ENCODE data around the gene TMEM115. TPM values are rescaled to one million over a fixed set of nuclear protein-coding genes. Genes with fewer than 3 reads are reported as not detected.

TMEM115 gene
- total RNA-seq, 4 donors from 2014 or later = 24.2 to 41.6 (median 30.6) TPM

GRCh38 chr3:50378024-50378423, 18.7 kb upstream of the TMEM115 start:
- no peak for DNase-seq
- H3K4me3 ChIP-seq = no peak overlapping the region
- WGBS, 2 donors = 17% methylated on average over 1 of the region's 6 CpGs; no CpG with 5 or more reads in 1 of the 2 donors
- no peaks in the 10 kb centered on the region for H3K36me3 ChIP-seq
- H3K4me1 ChIP-seq = no peaks in the 10 kb centered on the region
- no peak overlapping the region for H3K27ac ChIP-seq
- H3K9me3 ChIP-seq = no peaks in the 10 kb centered on the region
- intact Hi-C loops (cut with DNase I) = loop anchor here (10.0 kb wide), 1 partner anchor 157 kb away; no protein-coding TSS in a partner anchor
- TF ChIP-seq POLR2A (IDR thresholded peaks at IDR 0.05) (no peak), CTCF (IDR thresholded peaks at IDR 0.05) (no peak)
- H3K27me3 ChIP-seq = no peaks in the 10 kb centered on the region

DNA sequence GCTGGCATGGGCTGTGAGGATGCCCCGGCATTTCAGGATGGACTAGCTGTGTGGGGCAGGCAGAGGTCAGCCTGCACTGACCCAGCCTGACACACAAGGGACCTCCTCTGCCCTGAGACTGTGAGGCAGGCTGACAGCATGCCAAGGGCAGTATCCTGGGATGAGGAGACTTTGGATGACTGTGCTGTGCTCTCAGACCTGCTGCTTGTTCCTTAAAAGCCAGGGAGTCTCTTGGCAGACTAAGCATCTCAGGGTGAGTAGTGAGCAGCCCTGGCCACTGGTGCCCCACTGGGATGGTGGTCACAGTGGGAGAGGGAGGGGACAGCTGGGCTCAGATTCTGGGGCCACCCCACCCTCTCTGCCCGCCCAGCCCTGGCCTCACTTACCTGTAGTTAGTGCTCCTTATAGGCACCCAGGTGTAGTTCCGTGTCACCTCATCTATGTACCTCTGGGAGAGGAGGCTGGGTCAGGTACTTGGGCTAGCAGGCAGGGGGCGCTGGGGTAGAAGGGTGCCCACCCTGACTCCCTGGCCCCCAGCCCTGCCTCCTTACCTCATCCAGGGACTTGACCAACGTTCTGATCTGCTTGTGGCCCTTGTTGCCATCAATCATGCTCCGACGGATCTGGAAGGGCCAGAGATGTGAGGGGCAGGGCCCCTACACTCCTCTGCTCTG, 16.1 kb upstream of the TMEM115 start:
- Histone ChIP-seq H3K4me1 (no peaks in the 10 kb centered on the region), H3K27me3 (peaks cover 0 to 7% (median 0%) of the 10 kb centered on the region in 4 donors), H3K36me3 (no peaks in the 10 kb centered on the region), H3K27ac (no peak overlapping the region), H3K9me3 (no peaks in the 10 kb centered on the region), H3K4me3 (no peak overlapping the region)
- intact Hi-C loops (cut with DNase I) = loop anchor here (10.0 kb wide), 1 partner anchor 159 kb away; no protein-coding TSS in a partner anchor
- no peak for DNase-seq
- WGBS, 2 donors = 56 to 58% methylated on average over 5 to 7 of the region's 7 CpGs
- TF ChIP-seq POLR2A (IDR thresholded peaks at IDR 0.05) = no peak
- TF ChIP-seq CTCF (IDR thresholded peaks at IDR 0.05) = no peak

- 60 to 65% methylated on average over 12 to 14 of the region's 22 CpGs for WGBS, 2 donors
- Histone ChIP-seq H3K4me1 (no peaks in the 10 kb centered on the region), H3K27ac (no peak overlapping the region), H3K36me3 (no peaks in the 10 kb centered on the region), H3K9me3 (no peaks in the 10 kb centered on the region), H3K4me3 (no peak overlapping the region), H3K27me3 (peaks cover 0 to 13% (median 0%) of the 10 kb centered on the region in 4 donors)
- DNase-seq = no peak
- intact Hi-C loops (cut with DNase I) = loop anchor here (10.0 kb wide), 1 partner anchor 160 kb away; no protein-coding TSS in a partner anchor
- TF ChIP-seq CTCF (IDR thresholded peaks at IDR 0.05) = no peak
- TF ChIP-seq POLR2A (IDR thresholded peaks at IDR 0.05) = no peak
Observed at GRCh38 chr3:50374363-50375257, 15.3 kb upstream of the TMEM115 start.

DNA sequence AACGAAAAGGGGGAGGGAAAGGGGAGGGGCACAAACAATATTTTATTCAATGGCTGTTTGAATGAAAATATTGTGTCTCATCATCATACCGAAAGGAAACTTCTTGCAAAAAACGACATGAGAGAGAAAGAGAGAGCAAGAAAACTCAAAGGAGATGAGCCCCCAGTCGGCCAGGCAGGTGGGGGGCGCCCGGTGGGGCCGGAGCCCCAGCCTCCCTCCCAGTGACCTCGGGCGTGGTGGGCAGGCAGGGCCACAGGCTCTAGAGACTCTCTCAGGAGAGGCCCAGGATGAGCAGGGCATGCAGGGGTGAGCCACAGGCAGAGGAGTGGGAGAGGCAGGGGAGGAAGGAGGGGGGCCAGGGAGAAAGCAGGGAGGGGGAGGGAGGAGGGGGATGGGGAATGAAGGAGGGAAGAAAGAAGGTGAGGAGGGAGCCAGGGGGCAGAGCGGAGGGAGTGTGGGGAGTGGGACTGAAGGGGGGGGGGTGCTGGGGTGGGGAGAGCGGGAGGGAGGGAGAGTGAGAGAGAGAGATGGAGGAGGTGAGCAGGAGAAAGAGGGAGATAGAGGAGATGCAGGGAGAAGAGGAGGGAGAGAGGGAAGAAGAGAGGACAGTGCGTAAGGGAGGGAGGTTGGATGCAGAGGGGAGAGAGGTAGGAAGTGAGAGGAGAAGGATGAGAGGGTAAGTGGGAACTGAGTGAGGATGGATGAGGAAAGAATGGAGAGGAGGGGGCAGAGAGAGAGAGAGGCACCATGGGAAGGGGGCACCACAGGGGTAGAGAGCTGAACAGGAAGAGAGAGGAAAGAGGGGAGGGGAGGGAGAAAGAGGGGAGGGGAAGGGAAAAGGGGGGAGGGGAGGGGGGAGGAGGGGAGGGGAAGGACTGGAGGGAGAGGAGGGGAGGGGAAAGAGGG, 14.1 kb upstream of the TMEM115 start:
- WGBS, 2 donors = 42 to 50% methylated on average over 12 of the region's 12 CpGs
- H3K4me3 ChIP-seq = no peak overlapping the region
- no peak for DNase-seq
- TF ChIP-seq POLR2A (IDR thresholded peaks at IDR 0.05) (no peak), CTCF (IDR thresholded peaks at IDR 0.05) (no peak)
- H3K4me1 ChIP-seq = no peaks in the 10 kb centered on the region
- H3K9me3 ChIP-seq = no peaks in the 10 kb centered on the region
- peaks cover 0 to 13% (median 0%) of the 10 kb centered on the region in 4 donors for H3K27me3 ChIP-seq
- H3K27ac ChIP-seq = no peak overlapping the region
- no peaks in the 10 kb centered on the region for H3K36me3 ChIP-seq
- intact Hi-C loops (cut with DNase I) = loop anchor here (10.0 kb wide), 1 partner anchor 161 kb away; no protein-coding TSS in a partner anchor
